GM21528 (cell line): ENCODE measurements around the gene ZNF561.
A peak's percentile ranks its signal among the peaks of the same experiment; 100 is the strongest.
"Not testable (repeated sequence)": the region's sequence is repeated elsewhere in the genome, so short reads cannot be mapped to it uniquely, and the experiment has no call there.

ENCODE experiments used
- ATAC-seq: cut with Tn5 transposase; IDR thresholded peaks from one replicate; pipeline ENCODE4 v1.9.1; 2021; ENCODE audit warnings: mild to moderate bottlenecking, moderate library complexity; ENCODE audit not compliant: unreplicated experiment, low FRiP score

ZNF561 gene

DNA sequence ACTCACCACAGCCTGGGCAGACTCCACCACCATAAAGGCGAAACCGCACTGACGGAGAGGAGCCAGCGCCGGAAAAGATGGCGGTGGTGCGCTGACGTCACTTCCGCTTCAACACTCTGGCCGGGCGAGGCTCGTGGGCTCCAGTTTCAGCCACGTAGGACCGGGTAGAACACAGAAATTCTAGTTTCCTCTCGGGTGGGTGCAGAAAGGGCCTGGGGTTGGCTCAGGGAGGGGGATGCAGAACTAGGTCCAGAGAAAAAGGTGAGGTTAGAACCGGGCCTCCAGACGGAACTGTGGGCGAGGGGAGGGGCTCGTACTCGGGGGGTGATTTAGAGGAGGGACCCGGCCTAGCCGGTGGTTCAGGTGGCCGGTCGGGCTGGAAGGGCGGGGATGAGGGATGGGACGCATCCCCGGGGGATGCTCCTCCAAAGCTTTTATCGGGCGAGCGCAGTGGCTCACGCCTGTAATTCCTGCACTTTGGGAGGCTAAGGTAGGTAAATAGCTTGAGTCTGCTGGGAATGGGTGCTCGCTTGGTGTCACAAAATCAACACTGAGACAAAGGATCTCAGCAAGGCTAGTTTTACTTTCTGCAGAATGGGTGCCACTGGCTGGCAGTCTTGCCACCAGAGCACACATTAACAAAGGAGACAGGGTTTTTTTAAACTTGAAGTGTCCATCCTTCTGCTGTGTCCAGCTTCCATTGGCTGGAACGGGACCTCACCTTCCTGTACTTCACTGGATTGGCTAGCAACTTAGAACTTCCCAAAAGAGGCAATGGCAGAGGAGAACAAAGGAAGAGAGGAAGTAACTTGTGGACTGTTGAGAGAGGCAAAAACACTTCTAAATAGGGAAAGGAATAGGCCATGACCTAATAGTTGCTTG is at the start of gene ZNF561:
Gene ZNF561 (minus strand): TSS at position 77 of the 882 bp plus-strand sequence. CDS start 1,776 bp downstream, outside the sequence.
- ATAC-seq: peak; percentile 79

DNA sequence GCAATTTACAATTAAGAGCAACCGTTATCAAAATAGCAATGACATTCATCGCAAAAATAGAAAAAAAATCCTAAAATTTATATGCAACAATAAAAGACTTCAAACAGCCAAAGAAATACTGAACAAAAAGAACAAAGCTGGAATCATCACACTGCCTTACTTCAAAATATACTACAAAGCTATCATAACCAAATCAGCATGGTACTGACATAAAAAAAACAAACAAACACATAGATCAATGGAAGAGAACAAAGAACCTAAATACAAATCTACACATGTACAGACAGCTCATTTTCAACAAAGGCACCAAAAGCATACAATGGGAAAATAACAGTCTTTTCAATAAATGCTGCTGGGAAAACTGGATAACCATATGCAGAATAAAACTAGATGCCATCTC is 47.5 kb upstream of the ZNF561 start:
- no peak for ATAC-seq

DNA sequence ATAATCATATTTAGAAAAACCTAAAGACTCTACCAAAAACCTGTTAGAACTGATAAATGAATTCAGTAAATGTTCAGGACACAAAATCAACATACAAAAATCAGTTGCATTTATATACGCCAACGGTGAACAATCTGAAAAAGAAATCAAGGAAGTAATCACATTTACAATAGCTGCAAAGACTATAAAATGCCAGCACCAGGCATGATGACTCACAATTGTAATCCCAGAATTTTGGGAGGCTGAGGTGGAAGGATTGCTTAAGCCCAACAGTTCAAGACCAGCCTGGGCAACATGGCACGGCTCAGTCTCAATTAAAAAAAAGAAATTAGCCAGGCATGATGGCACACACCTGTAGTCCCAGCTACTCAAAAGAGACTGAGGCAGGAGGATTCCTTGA is 46.9 kb upstream of the ZNF561 start:
- no peak for ATAC-seq

DNA sequence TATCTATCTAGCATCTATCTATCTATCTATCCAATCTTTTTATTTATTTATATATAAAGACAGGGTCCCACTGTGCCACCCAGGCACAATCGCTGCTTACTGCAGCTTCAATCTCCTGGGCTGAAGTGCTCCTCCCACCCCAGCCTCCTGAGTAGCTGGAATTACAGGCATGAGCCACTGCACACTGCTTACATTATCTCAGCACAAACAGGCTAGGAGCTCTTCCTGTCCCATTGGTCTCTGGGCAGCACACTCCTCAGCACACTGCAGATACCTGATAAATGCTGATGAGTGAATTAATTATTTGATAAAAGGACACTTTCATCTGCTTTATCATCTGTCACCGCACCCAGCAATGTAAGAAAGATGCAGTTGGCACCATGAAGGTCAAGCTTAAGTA is 37.7 kb upstream of the ZNF561 start:
- ATAC-seq: no peak

DNA sequence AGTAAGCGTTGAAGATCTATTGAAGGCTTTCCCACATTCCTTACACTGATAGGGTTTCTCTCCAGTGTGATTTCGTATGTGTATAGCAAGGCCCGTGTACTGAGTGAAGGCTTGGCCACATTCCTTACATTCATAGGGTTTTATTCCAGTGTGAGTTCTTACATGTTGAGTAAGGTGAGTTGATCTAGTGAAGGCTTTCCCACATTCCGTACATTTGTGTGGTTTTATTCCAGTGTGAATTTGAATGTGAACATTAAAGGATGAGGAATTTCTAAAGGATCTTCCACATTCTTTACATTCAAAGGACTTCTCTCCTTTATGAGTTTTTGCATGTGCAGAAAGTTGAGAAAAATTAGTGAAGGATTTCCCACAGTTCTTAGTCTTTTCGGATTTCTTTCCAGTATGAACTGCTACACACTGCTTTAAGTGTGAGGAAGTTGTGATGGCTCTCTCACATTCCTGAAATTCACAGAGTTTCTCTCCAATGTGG is 32.1 kb upstream of the ZNF561 start:
- ATAC-seq: not testable (repeated sequence)

DNA sequence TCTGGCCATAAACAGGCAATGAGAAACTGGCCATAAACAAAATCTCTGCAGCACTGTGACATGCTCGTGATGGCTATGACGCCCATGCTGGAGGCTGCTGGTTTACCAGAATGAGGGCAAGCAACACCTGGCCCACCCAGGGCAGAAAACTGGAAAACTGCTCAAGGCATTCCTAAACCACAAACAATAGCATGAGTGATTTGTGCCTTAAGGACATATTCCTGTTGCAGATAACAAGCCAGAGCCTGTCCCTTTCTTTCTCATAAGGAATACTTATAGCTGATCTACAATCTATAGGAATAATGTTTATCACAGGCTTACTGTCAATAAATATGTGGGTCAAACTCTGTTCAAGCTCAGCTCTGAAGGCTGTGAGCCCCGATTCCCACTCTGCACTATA is 30.4 kb upstream of the ZNF561 start:
- not testable (repeated sequence) for ATAC-seq

DNA sequence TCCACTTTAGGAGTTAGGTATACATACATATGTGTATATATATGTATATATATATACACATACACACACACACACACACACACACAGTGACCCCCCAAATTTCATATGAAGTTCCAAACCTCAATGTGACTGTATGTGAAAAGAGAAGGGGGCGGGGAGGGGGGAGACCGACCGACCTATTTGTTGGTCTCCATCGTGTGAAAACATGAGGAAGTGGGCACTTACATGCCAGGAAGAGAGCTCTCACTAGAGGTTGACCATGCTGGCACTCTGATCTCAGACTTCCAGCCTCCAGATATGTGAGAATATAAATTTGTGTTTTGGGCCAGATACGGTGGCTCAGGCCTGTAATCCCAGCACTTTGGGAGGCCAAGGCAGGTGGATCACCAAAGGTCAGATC is 29.3 kb upstream of the ZNF561 start:
- ATAC-seq: no peak

DNA sequence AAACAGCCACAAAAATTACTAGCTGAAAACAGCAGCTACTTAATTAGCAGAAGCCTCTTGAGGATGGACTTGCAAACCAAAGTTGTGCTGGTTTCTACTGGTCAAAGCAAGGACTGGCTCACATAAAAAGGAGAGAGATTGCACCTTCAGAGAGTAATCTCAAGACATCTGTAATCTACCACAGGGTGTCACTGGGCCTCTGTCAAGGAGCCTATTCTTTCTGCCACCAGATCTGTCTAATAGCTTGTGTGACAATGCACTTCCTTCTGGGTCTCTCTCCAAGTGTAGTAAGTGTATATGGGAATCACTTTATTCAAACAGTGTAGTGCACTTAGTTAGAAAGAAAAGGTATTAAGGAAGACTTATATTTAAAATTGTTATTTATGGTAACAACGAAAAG is 24.4 kb upstream of the ZNF561 start:
- ATAC-seq: no peak

DNA sequence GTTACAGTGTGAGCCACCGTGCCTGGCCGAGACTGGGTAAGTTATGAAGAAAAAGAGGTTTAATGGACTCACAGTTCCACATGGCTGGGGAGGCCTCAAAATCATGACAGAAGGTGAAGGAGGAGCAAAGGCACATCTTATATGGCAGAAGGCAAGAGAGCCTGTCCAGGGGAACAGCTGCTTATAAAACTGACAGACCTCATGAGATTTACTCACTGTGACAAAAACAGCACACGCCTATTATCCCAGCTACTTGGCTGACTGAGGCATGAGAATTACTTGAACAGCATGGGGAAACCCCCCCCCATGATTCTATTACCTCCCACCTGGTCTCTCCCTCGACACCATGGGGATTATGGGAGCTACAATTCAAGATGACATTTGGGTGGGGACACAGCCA is 23.4 kb upstream of the ZNF561 start:
- ATAC-seq: no peak

DNA sequence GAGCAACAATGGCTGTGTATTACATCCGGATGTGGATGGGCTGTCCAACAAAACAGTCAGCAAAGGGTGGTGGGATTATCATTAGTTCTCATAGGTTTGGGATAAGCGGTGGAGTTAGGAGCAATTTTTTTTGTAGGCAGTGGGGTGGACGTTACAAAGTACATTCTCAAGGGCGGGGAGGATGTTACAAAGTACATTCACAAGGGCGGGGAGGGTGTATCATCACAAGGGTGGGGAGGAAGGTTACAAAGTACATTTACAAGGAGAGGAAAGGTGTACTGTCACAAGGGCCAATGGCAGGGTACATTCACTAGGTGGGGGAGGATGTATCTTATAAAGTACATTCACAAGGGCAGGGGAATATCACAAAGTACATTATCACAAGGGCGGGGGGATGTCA is 20.8 kb upstream of the ZNF561 start:
- no peak for ATAC-seq

DNA sequence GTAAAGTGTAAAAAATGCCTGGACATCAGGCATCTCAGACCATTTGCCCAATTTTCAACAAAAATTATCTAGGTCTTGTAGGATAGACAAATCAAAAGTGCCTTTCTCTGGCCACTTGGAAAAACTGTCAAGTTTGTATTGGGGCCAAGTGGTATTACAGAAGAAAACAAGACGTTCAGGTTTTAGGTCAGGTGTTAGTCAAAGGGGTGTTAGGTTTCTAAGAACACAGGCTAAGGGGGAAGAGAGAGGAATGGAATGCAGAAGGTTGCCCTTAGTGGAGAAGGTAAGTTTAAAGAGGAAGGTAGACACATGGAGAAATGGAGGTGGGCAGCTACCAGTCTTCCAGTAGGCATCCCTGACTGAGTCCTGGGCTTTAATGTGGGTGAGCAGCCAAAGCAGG is 19.9 kb upstream of the ZNF561 start:
- no peak for ATAC-seq

DNA sequence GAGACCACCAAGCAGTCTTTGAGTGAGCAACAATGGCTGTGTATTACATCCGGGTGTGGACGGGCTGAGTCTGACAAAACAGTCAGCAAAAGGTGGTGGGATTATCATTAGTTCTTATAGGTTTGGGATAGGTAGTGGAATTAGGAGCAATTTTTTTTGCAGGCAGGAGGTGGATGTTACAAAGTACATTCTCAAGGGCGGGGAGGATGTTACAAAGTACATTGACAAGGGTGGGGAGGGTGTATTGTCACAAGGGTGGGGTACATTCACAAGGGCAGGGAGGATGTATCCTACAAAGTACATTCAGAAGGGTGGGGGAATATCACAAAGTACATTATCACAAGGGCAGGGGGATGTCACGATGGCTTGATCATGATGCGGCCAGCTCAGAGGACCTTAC is 15.0 kb upstream of the ZNF561 start:
- ATAC-seq: no peak

DNA sequence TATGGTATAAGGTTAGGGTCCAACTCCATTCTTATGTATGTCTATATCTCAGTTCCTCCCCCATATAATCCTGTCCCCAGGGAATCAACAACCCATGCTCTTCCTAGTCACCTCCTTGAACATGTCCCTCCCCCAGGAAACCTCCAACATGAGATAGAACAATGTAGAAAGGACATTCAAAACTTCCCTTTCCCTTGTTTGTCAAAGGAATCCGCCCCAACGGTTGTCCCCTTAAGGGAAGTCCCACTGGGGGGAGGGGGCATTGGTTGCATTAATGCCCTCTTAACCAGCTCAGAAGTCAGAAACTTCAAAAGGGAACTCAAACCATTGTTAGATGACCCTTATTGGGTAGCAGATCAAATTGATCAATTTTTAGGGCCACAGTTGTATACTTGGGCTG is 6.8 kb upstream of the ZNF561 start:
- no peak for ATAC-seq

DNA sequence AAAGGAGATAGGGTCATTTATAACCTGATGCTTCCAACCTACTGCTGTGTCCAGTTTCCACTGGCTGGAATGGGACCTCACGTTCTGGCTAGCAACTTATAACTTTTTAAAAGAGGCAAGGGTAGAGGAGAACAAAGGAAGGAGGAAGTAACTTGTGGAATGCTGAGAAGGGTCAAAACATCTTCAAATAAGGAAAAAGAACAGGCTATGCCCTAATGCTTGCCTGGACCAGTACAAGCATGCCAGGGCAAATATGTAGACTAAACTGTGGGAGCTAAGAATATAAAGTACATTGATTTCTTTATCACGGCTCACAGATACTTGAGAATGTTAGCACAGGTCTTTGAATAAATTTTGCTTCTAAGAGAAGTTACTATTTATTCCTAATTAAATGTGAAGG is 1.5 kb upstream of the ZNF561 start:
- ATAC-seq: no peak

DNA sequence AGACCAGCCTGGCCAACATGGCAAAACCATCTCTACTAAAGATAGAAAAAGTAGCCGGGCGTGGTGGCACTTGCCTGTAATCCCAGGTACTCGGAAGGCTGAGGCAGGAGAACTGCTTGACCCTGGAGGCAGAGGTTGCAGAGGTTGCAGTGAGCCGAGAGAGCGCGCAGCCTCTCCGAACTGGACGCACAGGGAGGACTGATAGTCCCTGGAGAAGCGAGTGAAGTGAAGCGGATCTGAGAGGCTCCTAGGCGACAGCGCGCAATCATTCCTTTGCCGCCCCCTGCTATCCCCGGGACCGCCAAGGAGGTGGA is 233 bp downstream of the ZNF561 start:
- ATAC-seq: no peak

DNA sequence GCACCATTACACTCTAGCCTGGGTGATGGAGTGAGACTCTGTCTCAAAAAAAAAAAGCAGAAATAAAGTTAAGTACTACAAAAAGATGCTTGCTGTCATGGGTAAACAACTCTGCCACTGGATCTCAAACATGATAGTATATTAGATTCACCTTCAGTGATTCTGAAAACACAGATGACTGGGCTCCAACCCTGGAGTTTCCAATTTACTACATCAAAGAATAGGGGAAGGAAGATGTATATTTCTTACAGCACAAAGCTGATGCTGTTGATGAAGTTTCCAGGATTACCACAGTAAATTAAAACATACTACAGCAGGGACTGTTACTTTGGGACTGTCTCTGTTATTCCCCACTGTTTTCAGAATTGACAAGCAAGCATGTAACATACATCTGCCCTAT is 5.2 kb downstream of the ZNF561 start:
- ATAC-seq: no peak

DNA sequence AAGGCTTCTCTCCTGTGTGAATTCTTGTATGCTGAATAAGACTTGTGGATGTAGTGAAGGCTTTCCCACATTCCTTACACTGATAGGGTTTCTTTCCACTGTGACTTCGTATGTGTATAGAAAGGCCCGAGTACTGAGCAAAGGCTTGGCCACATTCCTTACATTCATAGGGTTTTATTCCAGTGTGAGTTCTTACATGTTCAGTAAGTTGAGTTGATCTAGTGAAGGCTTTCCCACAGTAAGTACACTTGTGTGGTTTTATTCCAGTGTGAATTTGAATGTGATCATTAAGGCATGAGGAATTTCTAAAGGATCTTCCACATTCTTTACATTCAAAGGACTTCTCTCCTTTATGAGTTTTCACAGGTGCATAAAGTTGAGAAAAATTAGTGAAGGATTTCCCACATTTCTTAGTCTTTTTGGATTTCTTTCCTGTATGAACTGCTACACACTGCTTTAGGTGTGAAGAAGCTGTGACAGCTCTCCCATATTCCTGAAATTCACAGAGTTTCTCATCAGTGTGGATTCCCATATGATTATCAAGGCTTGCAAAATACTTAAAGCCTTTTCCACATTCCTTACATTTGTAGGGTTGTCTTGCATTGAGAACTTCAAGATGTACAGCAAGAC is 10.4 kb downstream of the ZNF561 start:
- no peak for ATAC-seq

DNA sequence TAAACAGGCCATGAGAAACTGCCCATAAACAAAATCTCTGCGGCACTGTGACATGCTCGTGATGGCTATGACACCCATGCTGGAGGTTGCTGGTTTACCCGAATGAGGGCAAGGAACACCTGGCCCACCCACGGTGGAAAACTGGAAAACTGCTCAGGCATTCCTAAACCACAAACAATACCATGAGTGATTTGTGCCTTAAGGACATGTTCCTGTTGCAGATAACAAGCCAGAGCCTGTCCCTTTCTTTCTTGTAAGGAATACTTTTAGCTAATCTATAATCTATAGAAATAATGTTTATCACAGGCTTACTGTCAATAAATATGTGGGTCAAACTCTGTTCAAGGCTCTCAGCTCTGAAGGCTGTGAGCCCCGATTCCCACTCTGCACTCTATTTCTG is 12.1 kb downstream of the ZNF561 start:
- no peak for ATAC-seq

DNA sequence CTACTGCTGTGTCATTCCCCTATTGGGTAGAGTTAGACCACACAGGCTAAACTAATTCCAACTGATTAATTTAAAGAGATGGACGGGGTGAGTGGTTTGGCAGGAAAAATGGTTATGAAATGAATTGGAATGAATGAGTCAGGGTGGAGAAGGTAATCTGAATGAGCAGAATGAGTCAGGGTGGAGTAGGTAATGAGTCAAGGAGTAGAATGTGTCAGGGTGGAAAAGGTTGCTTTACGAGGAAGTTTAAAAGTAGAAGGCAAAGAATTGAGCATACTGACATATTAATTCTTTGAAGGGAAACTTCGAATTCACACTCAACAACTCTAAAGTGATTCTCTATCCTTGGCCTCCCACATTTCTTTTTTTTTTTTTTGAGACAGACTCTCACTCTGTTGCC is 24.0 kb downstream of the ZNF561 start:
- no peak for ATAC-seq

DNA sequence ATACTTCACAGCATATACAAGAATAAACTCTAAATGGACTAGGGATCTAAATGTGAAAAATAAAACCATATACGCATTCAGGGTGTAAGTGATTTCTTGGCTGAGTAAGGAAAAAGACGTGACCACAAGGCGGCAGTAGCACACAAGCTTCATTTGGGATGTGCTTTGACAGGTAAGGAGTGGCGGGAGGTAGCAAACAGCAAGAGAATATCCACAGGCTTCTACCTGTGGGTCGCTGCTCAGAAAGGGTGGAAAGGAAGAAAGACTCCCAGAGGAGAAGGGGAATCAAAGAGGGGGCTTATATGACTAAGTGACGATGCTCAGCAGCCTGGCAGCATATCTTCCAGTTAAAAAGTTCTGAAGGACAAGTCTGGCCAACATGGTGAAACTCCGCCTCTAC is 34.3 kb downstream of the ZNF561 start:
- no peak for ATAC-seq

DNA sequence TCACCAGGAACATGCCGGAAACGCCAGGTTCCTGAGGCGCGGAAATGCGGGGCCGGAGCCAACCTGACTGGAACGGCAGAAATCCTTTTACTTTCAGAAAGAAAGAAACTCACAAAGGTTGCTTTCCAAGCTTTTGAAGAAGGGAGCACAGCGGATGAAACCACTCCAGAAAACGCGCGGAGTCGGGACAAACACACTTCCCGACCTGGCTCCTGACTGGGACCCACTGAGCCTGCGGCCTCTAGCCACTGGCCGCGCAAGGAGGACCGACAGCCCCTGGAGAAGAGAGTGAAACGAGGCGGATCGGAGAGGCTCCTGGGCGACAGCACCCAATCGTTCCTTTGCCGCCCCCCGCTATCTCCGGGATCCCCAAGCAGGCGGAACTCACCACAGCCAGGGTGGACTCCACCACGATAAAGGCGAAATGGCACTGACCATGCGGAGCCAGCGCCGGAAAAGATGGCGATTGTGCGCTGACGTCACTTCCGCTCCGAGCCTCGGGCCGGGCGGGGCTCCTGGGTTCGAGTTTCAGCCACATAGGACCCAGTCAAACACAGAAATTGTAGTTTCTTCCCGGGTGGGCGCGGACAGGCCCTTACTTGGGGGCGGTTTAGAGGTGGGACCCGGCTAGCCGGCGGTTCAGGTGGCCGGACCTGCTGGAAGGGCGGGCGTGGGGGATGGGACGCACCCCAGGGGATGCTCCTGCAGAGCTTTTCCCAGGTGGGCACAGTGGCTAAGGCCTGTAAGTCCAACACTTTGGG is 36.8 kb downstream of the ZNF561 start, which contains the start of gene ZNF121:
Gene ZNF121 (minus strand): TSS at position 432 of the 761 bp plus-strand sequence. CDS start 16,407 bp downstream, outside the sequence.
- ATAC-seq: peak; percentile 81
